Thoracic aorta (tissue), 2 donors: ENCODE measurements around the gene KHNYN. TPM values are rescaled to one million over a fixed set of nuclear protein-coding genes. Genes with fewer than 3 reads are reported as not detected.

Experiments used
- ATAC-seq: fragments of 150-250 bp; one replicate; pipeline ENCODE4 v1.8.0; 2017; ENCODE audit warnings: low read depth; ENCODE audit not compliant: insufficient number of reproducible peaks, low FRiP score
- DNase-seq: peaks from one replicate; pipeline ENCODE4 v3.0.0-alpha.2; 2020; ENCODE audit warnings: low spot score
- H3K27ac ChIP-seq, 2 donors: fragments of 200-600 bp; sonication (generic); 1 replicate in 1 of 2; 2 replicates in 1 of 2; pipeline ENCODE4 v1.5.1; 2016; ENCODE audit warnings: mild to moderate bottlenecking in 2 of 2, moderate library complexity in 2 of 2
- H3K27me3 ChIP-seq: fragments of 200-600 bp; sonication (generic); replicated peaks from 2 replicates; pipeline ENCODE4 v1.6.0; 2016; ENCODE audit warnings: mild to moderate bottlenecking; ENCODE audit not compliant: insufficient read depth
- H3K36me3 ChIP-seq: fragments of 200-600 bp; sonication (generic); one replicate; pipeline ENCODE4 v1.5.1; 2016
- H3K4me1 ChIP-seq, 2 donors: fragments of 200-600 bp; sonication (generic); 1 replicate in 1 of 2; 2 replicates in 1 of 2; pipeline versions ENCODE4 v1.5.1 to v1.6.0; 2016; ENCODE audit warnings: low read depth in 2 of 2, mild to moderate bottlenecking in 1 of 2; ENCODE audit not compliant: control insufficient read depth in 1 of 2
- H3K4me3 ChIP-seq: fragments of 200-600 bp; sonication (generic); 2 replicates; pipeline ENCODE4 v1.5.1; 2016; ENCODE audit warnings: mild to moderate bottlenecking
- H3K9me3 ChIP-seq: fragments of 200-600 bp; sonication (generic); 2 replicates; pipeline ENCODE4 v1.5.1; 2016
- total RNA-seq, 2 donors: library from RNA; depleted of rRNA; stranded (reverse); fragments of >200 nt; gene quantifications; one replicate each; pipeline versions ENCODE4 v1.1.0 to v1.2.3, GENCODE V29; 2016
- TF ChIP-seq, protein P1 (sequence below): fragments of 200-600 bp; sonication (generic); IDR thresholded peaks from one replicate; pipeline ENCODE4 v1.5.1; 2019; ENCODE audit warnings: antibody characterized with exemption

The KHNYN gene
- total RNA-seq, 2 donors from 2014 or later, result 62.8 to 71.6 TPM

GRCh38 chr14:24426912-24427536 lies 2.7 kb upstream of the KHNYN start:
- H3K36me3 ChIP-seq, result no peaks in the 10 kb centered on the region
- H3K4me3 ChIP-seq, result no peak overlapping the region
- H3K27me3 ChIP-seq, result no peaks in the 10 kb centered on the region
- ATAC-seq (no peak), DNase-seq (no peak)
- H3K9me3 ChIP-seq, result no peaks in the 10 kb centered on the region
- H3K4me1 ChIP-seq, result peaks cover 17 to 34% of the 10 kb centered on the region in 2 donors
- TF ChIP-seq, protein P1, sequence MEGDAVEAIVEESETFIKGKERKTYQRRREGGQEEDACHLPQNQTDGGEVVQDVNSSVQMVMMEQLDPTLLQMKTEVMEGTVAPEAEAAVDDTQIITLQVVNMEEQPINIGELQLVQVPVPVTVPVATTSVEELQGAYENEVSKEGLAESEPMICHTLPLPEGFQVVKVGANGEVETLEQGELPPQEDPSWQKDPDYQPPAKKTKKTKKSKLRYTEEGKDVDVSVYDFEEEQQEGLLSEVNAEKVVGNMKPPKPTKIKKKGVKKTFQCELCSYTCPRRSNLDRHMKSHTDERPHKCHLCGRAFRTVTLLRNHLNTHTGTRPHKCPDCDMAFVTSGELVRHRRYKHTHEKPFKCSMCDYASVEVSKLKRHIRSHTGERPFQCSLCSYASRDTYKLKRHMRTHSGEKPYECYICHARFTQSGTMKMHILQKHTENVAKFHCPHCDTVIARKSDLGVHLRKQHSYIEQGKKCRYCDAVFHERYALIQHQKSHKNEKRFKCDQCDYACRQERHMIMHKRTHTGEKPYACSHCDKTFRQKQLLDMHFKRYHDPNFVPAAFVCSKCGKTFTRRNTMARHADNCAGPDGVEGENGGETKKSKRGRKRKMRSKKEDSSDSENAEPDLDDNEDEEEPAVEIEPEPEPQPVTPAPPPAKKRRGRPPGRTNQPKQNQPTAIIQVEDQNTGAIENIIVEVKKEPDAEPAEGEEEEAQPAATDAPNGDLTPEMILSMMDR, result no peak
- no peak overlapping the region for H3K27ac ChIP-seq

DNA sequence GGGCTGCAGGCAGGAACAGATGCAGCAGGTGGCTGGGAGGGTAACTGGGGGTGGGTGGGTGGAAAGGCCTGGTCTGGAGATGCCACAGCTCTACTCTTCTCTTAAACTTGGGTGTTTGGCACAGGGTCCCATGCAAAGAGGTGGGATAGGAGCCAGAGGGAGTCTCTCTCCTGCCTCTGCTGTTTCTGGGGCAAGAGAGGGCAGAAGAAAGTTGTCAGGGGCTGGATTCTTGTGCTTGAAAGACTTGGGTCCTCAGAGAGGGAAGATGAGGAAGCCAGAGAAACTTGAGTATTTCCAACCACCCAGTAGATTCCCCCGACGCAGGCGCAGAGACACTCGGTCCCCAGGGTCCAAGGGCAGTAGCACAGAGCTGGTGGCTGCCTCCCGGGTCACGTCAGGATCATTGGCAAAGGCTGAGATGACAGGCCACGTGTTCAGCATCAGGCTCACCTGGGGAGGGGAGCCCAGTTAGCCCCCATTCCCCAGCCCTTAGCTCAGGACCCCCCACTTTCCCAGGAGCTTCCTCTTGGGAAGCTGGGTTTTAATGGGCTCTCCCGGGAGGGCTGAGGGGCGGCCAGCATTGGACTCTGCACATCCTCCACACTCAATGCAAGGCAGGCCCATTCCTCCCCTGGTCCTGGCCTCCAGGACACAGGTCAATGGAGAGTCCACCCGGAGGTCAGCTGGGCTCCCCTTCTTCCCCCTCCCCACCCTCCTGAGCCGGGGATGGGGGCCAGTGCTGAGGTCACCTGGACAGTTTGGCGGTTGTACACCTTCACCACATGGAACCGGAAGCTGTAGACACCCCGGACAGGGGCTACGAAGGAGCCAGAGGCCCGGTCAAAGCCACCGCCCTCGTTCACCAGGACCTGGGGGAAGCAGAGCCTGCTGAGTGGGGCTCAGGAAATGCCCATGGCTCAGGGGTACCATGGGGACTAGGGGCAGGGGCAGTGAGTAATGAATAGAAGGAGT lies 1.9 kb upstream of the KHNYN start:
- TF ChIP-seq, protein P1, result no peak
- Histone ChIP-seq H3K27me3 (no peaks in the 10 kb centered on the region), H3K9me3 (no peaks in the 10 kb centered on the region), H3K36me3 (peaks cover 7% of the 10 kb centered on the region), H3K27ac (no peak overlapping the region), H3K4me1 (peaks cover 17 to 40% of the 10 kb centered on the region in 2 donors), H3K4me3 (no peak overlapping the region)
- ATAC-seq (no peak), DNase-seq (no peak)

DNA sequence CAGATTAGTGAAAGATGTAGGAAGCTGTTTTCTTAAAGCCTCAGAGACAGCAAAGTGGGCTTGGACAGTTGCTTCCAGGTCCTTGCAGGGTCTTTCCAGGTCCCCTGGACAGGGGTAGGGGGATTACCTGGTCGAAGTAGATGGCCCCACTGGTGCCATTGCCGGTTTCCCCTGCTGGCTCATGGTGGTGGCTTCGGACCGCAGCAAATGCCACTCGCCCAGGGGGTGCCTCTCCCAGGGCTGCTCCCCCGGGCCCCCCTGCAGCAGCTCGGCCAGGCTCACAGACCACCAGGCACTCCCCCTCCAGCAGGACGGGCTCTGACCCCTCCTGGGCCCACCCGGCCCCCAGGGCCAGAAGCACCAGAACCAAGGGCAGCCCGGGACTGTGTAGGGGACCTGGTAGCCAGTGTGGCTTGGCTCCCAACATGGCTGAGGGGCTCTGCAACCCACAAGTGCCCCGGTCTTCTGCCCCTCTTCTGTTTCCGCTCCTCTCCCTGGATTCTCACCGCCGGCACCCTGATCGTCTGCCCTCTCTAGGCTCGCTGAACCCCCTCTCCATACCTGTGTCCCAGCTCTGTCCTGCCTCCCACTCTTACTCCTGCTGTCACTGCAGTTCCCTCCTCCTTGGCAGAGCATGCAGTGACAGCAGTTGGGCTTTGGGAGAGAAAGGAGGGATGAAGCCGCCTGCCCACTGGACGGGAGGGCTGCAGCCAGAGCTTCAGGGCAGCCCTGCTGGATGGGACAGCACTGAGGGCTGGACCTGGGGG lies 943 bp upstream of the KHNYN start:
- H3K4me3 ChIP-seq, result peak overlapping the region; percentile 83
- DNase-seq (no peak), ATAC-seq (no peak)
- peaks cover 14% of the 10 kb centered on the region for H3K36me3 ChIP-seq
- no peaks in the 10 kb centered on the region for H3K27me3 ChIP-seq
- TF ChIP-seq, protein P1, result no peak
- H3K4me1 ChIP-seq, result peaks cover 17 to 40% of the 10 kb centered on the region in 2 donors
- peak overlapping the region; percentile 89 to 99 for H3K27ac ChIP-seq
- no peaks in the 10 kb centered on the region for H3K9me3 ChIP-seq

GRCh38 chr14:24430143-24430681 lies 458 bp downstream of the KHNYN start:
- H3K27me3 ChIP-seq, result no peaks in the 10 kb centered on the region
- no peaks in the 10 kb centered on the region for H3K9me3 ChIP-seq
- peak; percentile 68 for ATAC-seq
- DNase-seq, result no peak
- H3K27ac ChIP-seq, result peak overlapping the region; percentile 89 to 99
- H3K4me1 ChIP-seq, result peaks cover 17 to 40% of the 10 kb centered on the region in 2 donors
- peaks cover 18% of the 10 kb centered on the region for H3K36me3 ChIP-seq
- peak overlapping the region; percentile 83 for H3K4me3 ChIP-seq
- TF ChIP-seq, protein P1, result no peak
